Fibroblast of the aortic adventitia (primary cell): ENCODE data around the gene PLCL1. TPM values are rescaled to one million over a fixed set of nuclear protein-coding genes. Genes with fewer than 3 reads are reported as not detected.

ENCODE experiments used
- DNase-seq: peaks from one replicate; pipeline ENCODE4 v3.0.0-alpha.2; 2010; ENCODE audit warnings: low read depth
- H3K4me3 ChIP-seq: 2 replicates; pipeline ENCODE4 v1.5.1; 2011; ENCODE audit warnings: low read depth, mild to moderate bottlenecking, control low read depth, low read length, moderate library complexity
- CTCF ChIP-seq: IDR thresholded peaks from 2 replicates; pipeline ENCODE4 v1.5.1; 2011; ENCODE audit warnings: mild to moderate bottlenecking, low read length, control low read depth, inconsistent platforms; ENCODE audit not compliant: insufficient read depth
- total RNA-seq: library from RNA; depleted of rRNA; stranded (reverse); fragments of >200 nt; gene quantifications from 2 replicates; pipeline ENCODE4 v1.2.3, GENCODE V29; 2012; ENCODE audit warnings: low replicate concordance

PLCL1 gene
- total RNA-seq, 1 donor = 17.7 TPM

GRCh38 chr2:197850882-197851450 is 46.6 kb downstream of the PLCL1 start:
- no peak for DNase-seq
- no peak for TF ChIP-seq CTCF
- H3K4me3 ChIP-seq = no peak overlapping the region

GRCh38 chr2:197851451-197851850 is 47.1 kb downstream of the PLCL1 start:
- TF ChIP-seq CTCF = no peak
- H3K4me3 ChIP-seq = no peak overlapping the region
- no peak for DNase-seq

GRCh38 chr2:197852108-197852507 is 47.7 kb downstream of the PLCL1 start:
- H3K4me3 ChIP-seq = no peak overlapping the region
- no peak for DNase-seq
- TF ChIP-seq CTCF = no peak

- no peak for DNase-seq
- no peak overlapping the region for H3K4me3 ChIP-seq
- no peak for TF ChIP-seq CTCF
Measured at GRCh38 chr2:197853549-197853948, 49.2 kb downstream of the PLCL1 start.

- no peak for TF ChIP-seq CTCF
Measured at GRCh38 chr2:197857476-197858107, 53.2 kb downstream of the PLCL1 start.

GRCh38 chr2:197858607-197859140 is 54.3 kb downstream of the PLCL1 start:
- TF ChIP-seq CTCF = no peak
- no peak for DNase-seq

More at GRCh38 chr2:197857476-197858107, 53.2 kb downstream of the PLCL1 start:
- no peak overlapping the region for H3K4me3 ChIP-seq
- DNase-seq = no peak

More at GRCh38 chr2:197858607-197859140, 54.3 kb downstream of the PLCL1 start:
- no peak overlapping the region for H3K4me3 ChIP-seq
